ENCODE data around the gene ATAD1. TPM values are rescaled to one million over a fixed set of nuclear protein-coding genes. Genes with fewer than 3 reads are reported as not detected.

The ATAD1 gene
- total and polyA plus RNA-seq, 2 of the 4 experiments (the other 2 are of a cell fraction): 12.7 to 21.9 TPM

DNA sequence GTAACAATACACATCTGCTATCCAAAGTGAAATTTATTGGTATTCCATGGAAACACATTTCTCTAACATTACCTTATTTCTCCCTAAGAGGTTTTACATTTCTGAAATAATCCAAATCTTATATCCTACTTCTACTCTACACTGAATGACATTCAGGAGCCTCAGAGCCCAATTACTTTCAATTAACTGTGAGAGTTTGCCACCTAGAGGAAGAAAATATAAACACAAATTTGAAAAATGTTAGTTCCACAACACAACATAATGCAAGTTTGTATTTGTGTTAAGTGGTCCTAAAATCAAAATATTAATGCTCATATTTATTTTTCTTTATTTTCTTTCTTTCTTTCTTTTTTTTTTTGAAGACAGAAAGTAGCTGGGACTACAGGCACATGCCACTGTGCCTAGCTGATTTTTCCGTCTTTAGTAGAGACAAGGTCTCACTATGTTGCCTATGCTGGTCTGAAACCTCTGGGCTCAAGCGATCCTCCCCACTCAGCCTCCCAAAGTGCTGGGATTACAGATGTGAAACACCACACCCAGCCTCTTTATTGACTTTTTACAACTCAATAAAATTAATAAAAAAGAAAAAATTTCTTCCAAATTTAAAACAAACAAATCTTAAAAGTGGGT, 46.0 kb downstream of the ATAD1 start:
- H3K4ac ChIP-seq (ENCODE audit: low read depth, low read length): no peak overlapping the region
- peaks cover 11% of the 10 kb centered on the region for H3K4me1 ChIP-seq (ENCODE audit: control insufficient read depth, insufficient read depth, low read length)
- no peak overlapping the region for H3K27ac ChIP-seq (ENCODE audit: insufficient read depth, low read length)
- no peak for TF ChIP-seq POLR2A (IDR thresholded peaks at IDR 0.05; ENCODE audit: low read depth, low read length)
- TF ChIP-seq CEBPB (IDR thresholded peaks at IDR 0.05; ENCODE audit: low read depth, low read length): no peak
- peak; percentile 52 for TF ChIP-seq RAD21 (IDR thresholded peaks at IDR 0.05; ENCODE audit: low read length)
- TF ChIP-seq RCOR1 (IDR thresholded peaks at IDR 0.05; ENCODE audit: insufficient replicate concordance, low read length): no peak
- TF ChIP-seq, protein P1, sequence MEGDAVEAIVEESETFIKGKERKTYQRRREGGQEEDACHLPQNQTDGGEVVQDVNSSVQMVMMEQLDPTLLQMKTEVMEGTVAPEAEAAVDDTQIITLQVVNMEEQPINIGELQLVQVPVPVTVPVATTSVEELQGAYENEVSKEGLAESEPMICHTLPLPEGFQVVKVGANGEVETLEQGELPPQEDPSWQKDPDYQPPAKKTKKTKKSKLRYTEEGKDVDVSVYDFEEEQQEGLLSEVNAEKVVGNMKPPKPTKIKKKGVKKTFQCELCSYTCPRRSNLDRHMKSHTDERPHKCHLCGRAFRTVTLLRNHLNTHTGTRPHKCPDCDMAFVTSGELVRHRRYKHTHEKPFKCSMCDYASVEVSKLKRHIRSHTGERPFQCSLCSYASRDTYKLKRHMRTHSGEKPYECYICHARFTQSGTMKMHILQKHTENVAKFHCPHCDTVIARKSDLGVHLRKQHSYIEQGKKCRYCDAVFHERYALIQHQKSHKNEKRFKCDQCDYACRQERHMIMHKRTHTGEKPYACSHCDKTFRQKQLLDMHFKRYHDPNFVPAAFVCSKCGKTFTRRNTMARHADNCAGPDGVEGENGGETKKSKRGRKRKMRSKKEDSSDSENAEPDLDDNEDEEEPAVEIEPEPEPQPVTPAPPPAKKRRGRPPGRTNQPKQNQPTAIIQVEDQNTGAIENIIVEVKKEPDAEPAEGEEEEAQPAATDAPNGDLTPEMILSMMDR (conservative IDR thresholded peaks at IDR 0.05; ENCODE audit: low read depth, low read length): peak; percentile 45
- TF ChIP-seq, protein P2, sequence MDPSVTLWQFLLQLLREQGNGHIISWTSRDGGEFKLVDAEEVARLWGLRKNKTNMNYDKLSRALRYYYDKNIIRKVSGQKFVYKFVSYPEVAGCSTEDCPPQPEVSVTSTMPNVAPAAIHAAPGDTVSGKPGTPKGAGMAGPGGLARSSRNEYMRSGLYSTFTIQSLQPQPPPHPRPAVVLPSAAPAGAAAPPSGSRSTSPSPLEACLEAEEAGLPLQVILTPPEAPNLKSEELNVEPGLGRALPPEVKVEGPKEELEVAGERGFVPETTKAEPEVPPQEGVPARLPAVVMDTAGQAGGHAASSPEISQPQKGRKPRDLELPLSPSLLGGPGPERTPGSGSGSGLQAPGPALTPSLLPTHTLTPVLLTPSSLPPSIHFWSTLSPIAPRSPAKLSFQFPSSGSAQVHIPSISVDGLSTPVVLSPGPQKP (IDR thresholded peaks at IDR 0.05; ENCODE audit: borderline replicate concordance, low read depth, low read length): no peak
- TF ChIP-seq MXI1 (IDR thresholded peaks at IDR 0.05; ENCODE audit: borderline replicate concordance, low read depth, low read length): no peak
- no peak for TF ChIP-seq MAFK (IDR thresholded peaks at IDR 0.05; ENCODE audit: low read depth, low read length)
- peak; percentile 48 for TF ChIP-seq SMC3 (IDR thresholded peaks at IDR 0.05; ENCODE audit: low read depth, low read length)
- no peak for TF ChIP-seq CHD1 (IDR thresholded peaks at IDR 0.05; ENCODE audit: low read depth, low read length)
- no TSS peak for BruUV-seq (replicated peaks)
- peaks cover 8 to 25% of the 10 kb centered on the region in 2 experiments; a peak in 3 of 4 replicates for H3K79me1 ChIP-seq (ENCODE audit: low read depth in 1 of 2, low read length in 2 of 2)
- in situ Hi-C loops (cut with MboI; ENCODE audit: low sequenced_read_pairs) (no loop called here), dilution Hi-C loops (cut with HindIII; ENCODE audit: low sequenced_read_pairs, unreplicated experiment) (no loop called here), intact Hi-C loops (cut with micrococcal nuclease) (no loop called here)
- no peak overlapping the region for H3K56ac ChIP-seq (ENCODE audit: extremely low read depth, insufficient read depth, low read length)
- peaks cover 9% of the 10 kb centered on the region for H3K36me3 ChIP-seq (ENCODE audit: control insufficient read depth, insufficient read depth, low read length)
- H2BK15ac ChIP-seq (ENCODE audit: low read depth, low read length): no peak overlapping the region
- no peak overlapping the region for H3K14ac ChIP-seq (replicated peaks; ENCODE audit: low read depth, low read length)
- no peak overlapping the region for H4K91ac ChIP-seq (ENCODE audit: insufficient read depth, low read depth, low read length)
- H3K9me1 ChIP-seq (ENCODE audit: insufficient read depth, low read length): peaks cover 13% of the 10 kb centered on the region
- no peaks in the 10 kb centered on the region for H3K9me3 ChIP-seq (ENCODE audit: control insufficient read depth, insufficient read depth, low read length)
- H4K20me1 ChIP-seq (ENCODE audit: insufficient read depth, low read length): no peaks in the 10 kb centered on the region
- H4K5ac ChIP-seq (ENCODE audit: low read depth, low read length): no peak overlapping the region
- H3K23ac ChIP-seq (ENCODE audit: low read depth, low read length): no peak overlapping the region
- ATAC-seq (ENCODE audit: low read depth) (peak; percentile 27; the same call in 1 of the 2 replicates), DNase-seq (peak; percentile 20)
- H3K4me2 ChIP-seq (ENCODE audit: low read depth, low read length): no peak overlapping the region
- no peak overlapping the region for H2BK20ac ChIP-seq (ENCODE audit: low read depth, low read length)
- CTCF ChIA-PET: no interaction called here
- no peak overlapping the region for H3K9ac ChIP-seq (ENCODE audit: low read depth, low read length)
- WGBS, 2 experiments (ENCODE audit: extremely low coverage in 2 of 2, insufficient read length in 1 of 2): no CpG with 5 or more reads among the region's 2 CpGs
- no peaks in the 10 kb centered on the region for H3K27me3 ChIP-seq (ENCODE audit: control insufficient read depth, insufficient read depth, low read length)
- no peak overlapping the region for H2BK120ac ChIP-seq (ENCODE audit: low read depth, low read length)
- H2BK5ac ChIP-seq (ENCODE audit: low read depth, low read length, poor library complexity, severe bottlenecking): no peak overlapping the region
- H2AK5ac ChIP-seq (ENCODE audit: low read depth, low read length): no peak overlapping the region
- no peak overlapping the region for H2AK9ac ChIP-seq (replicated peaks; ENCODE audit: low read depth, low read length, poor library complexity)
- POLR2A ChIA-PET (ENCODE audit: unreplicated experiment): no interaction called here
- no peak overlapping the region for H3K4me3 ChIP-seq (ENCODE audit: insufficient read depth, low read depth, low read length)
- no peak overlapping the region for H4K8ac ChIP-seq (ENCODE audit: low read depth in 2 of 2, low read length in 2 of 2)
- no peak overlapping the region for H3K18ac ChIP-seq (ENCODE audit: low read depth, low read length)
- no peak overlapping the region for H2AFZ ChIP-seq (replicated peaks; ENCODE audit: low read length, poor library complexity)

All from IMR-90 (cell line).